IPS DF 6.9 (cell line): ENCODE results near the gene KCNJ14.

Source experiments
- DNase-seq: peaks from one replicate; pipeline ENCODE4 v3.0.0-alpha.2; 2013; ENCODE audit warnings: low read depth, low spot score
- H3K27ac ChIP-seq: one replicate; pipeline ENCODE4 v1.5.1; 2013; ENCODE audit warnings: low read length, control low read depth
- H3K27me3 ChIP-seq: 2 replicates; pipeline ENCODE4 v1.6.1; 2013; ENCODE audit warnings: mild to moderate bottlenecking, low read length; ENCODE audit not compliant: control insufficient read depth, insufficient read depth
- H3K36me3 ChIP-seq: 2 replicates; pipeline ENCODE4 v1.6.1; 2013; ENCODE audit warnings: low read length; ENCODE audit not compliant: control insufficient read depth, insufficient read depth
- H3K4me1 ChIP-seq: 2 replicates; pipeline ENCODE4 v1.6.1; 2013; ENCODE audit warnings: low read length; ENCODE audit not compliant: control insufficient read depth, insufficient read depth
- H3K4me3 ChIP-seq: 2 replicates; pipeline ENCODE4 v1.5.1; 2013; ENCODE audit warnings: mild to moderate bottlenecking, low read length
- H3K9me3 ChIP-seq: 2 replicates; pipeline ENCODE4 v1.6.1; 2013; ENCODE audit warnings: low read length, inconsistent platforms; ENCODE audit not compliant: control insufficient read depth, insufficient read depth
- WGBS: extraction: QIAGEN DNeasy Blood & Tissue Kit; methylation state at CpG from one replicate; pipeline ENCODE4 v1.1.7; 2013; ENCODE audit warnings: mixed read lengths, missing lambda C conversion rate; ENCODE audit not compliant: insufficient read length, insufficient coverage; 5-methylcytosine and 5-hydroxymethylcytosine counted together

KCNJ14 gene

GRCh38 chr19:48509467-48510194 is 54.3 kb downstream of the KCNJ14 start:
- no peaks in the 10 kb centered on the region for H3K27me3 ChIP-seq
- no CpG with 5 or more reads among the region's 12 CpGs for WGBS

GRCh38 chr19:48510421-48511268 is 55.3 kb downstream of the KCNJ14 start:
- Histone ChIP-seq H3K36me3 (no peaks in the 10 kb centered on the region), H3K4me3 (peak overlapping the region; percentile 49; the same call in 1 of the 2 replicates), H3K27ac (no peak overlapping the region), H3K27me3 (no peaks in the 10 kb centered on the region), H3K9me3 (no peaks in the 10 kb centered on the region), H3K4me1 (peaks cover 5% of the 10 kb centered on the region; the same call in 1 of the 2 replicates)
- no CpG with 5 or more reads among the region's 24 CpGs for WGBS
- DNase-seq, result no peak

More at GRCh38 chr19:48509467-48510194, 54.3 kb downstream of the KCNJ14 start:
- Histone ChIP-seq H3K4me3 (no peak overlapping the region), H3K9me3 (no peaks in the 10 kb centered on the region), H3K4me1 (peaks cover 5% of the 10 kb centered on the region; the same call in 1 of the 2 replicates), H3K27ac (no peak overlapping the region), H3K36me3 (no peaks in the 10 kb centered on the region)
- no peak for DNase-seq

- Histone ChIP-seq H3K4me3 (peak overlapping the region; percentile 49; the same call in 1 of the 2 replicates), H3K27me3 (no peaks in the 10 kb centered on the region), H3K4me1 (peaks cover 6% of the 10 kb centered on the region; the same call in 1 of the 2 replicates), H3K27ac (no peak overlapping the region), H3K36me3 (no peaks in the 10 kb centered on the region), H3K9me3 (no peaks in the 10 kb centered on the region)
- WGBS, result no CpG with 5 or more reads among the region's 32 CpGs
- DNase-seq, result no peak
These were observed 56.0 kb downstream of the KCNJ14 start for GRCh38 chr19:48511321-48511731.

GRCh38 chr19:48511800-48512503 is 56.6 kb downstream of the KCNJ14 start, which contains the start of gene LMTK3:
LMTK3 (minus strand) TSS chr19:48511835; CDS start chr19:48511576, 259 bp downstream.
- no peak for DNase-seq
- no CpG with 5 or more reads among the region's 32 CpGs for WGBS
- no peaks in the 10 kb centered on the region for H3K36me3 ChIP-seq
- H3K9me3 ChIP-seq, result no peaks in the 10 kb centered on the region
- H3K4me3 ChIP-seq, result peak within 1 kb of the TSS; percentile 49; the same call in 1 of the 2 replicates
- no peaks in the 10 kb centered on the region for H3K27me3 ChIP-seq
- H3K27ac ChIP-seq, result no peak within 1 kb of the TSS
- peaks cover 6% of the 10 kb centered on the region; the same call in 1 of the 2 replicates for H3K4me1 ChIP-seq

- H3K9me3 ChIP-seq, result no peaks in the 10 kb centered on the region
- no peak overlapping the region for H3K27ac ChIP-seq
- no peak for DNase-seq
- H3K4me3 ChIP-seq, result no peak overlapping the region; the same call in 1 of the 2 replicates
- H3K36me3 ChIP-seq, result no peaks in the 10 kb centered on the region
- no CpG with 5 or more reads among the region's 19 CpGs for WGBS
- H3K4me1 ChIP-seq, result peaks cover 6% of the 10 kb centered on the region; the same call in 1 of the 2 replicates
- H3K27me3 ChIP-seq, result no peaks in the 10 kb centered on the region
These were observed 57.3 kb downstream of the KCNJ14 start for GRCh38 chr19:48512504-48513288.

GRCh38 chr19:48513289-48514122 is 58.1 kb downstream of the KCNJ14 start:
- WGBS, result no CpG with 5 or more reads among the region's 54 CpGs
- Histone ChIP-seq H3K4me3 (peak overlapping the region; percentile 60; the same call in 1 of the 2 replicates), H3K27ac (no peak overlapping the region), H3K9me3 (no peaks in the 10 kb centered on the region), H3K4me1 (peaks cover 6% of the 10 kb centered on the region; the same call in 1 of the 2 replicates), H3K36me3 (no peaks in the 10 kb centered on the region), H3K27me3 (no peaks in the 10 kb centered on the region)
- no peak for DNase-seq

GRCh38 chr19:48514123-48514458 is 58.7 kb downstream of the KCNJ14 start:
- Histone ChIP-seq H3K27ac (no peak overlapping the region), H3K4me3 (no peak overlapping the region; the same call in 1 of the 2 replicates), H3K9me3 (no peaks in the 10 kb centered on the region), H3K4me1 (peaks cover 6% of the 10 kb centered on the region; the same call in 1 of the 2 replicates), H3K27me3 (no peaks in the 10 kb centered on the region), H3K36me3 (no peaks in the 10 kb centered on the region)
- no CpG with 5 or more reads among the region's 11 CpGs for WGBS
- DNase-seq, result no peak

GRCh38 chr19:48516536-48516935 is 61.2 kb downstream of the KCNJ14 start:
- Histone ChIP-seq H3K27me3 (no peaks in the 10 kb centered on the region), H3K36me3 (no peaks in the 10 kb centered on the region), H3K9me3 (no peaks in the 10 kb centered on the region), H3K4me3 (no peak overlapping the region), H3K27ac (no peak overlapping the region), H3K4me1 (peaks cover 4% of the 10 kb centered on the region; the same call in 1 of the 2 replicates)
- DNase-seq, result no peak
- WGBS, result no CpG with 5 or more reads among the region's 8 CpGs
